ENCODE data around the gene UPK1B. TPM values are rescaled to one million over a fixed set of nuclear protein-coding genes. Genes with fewer than 3 reads are reported as not detected.
"Not testable (repeated sequence)": the region's sequence is repeated elsewhere in the genome, so short reads cannot be mapped to it uniquely, and the experiment has no call there.

Gene UPK1B
- total and polyA plus RNA-seq, 4 donors, result 0.08 to 0.23 (median 0.14) TPM

DNA sequence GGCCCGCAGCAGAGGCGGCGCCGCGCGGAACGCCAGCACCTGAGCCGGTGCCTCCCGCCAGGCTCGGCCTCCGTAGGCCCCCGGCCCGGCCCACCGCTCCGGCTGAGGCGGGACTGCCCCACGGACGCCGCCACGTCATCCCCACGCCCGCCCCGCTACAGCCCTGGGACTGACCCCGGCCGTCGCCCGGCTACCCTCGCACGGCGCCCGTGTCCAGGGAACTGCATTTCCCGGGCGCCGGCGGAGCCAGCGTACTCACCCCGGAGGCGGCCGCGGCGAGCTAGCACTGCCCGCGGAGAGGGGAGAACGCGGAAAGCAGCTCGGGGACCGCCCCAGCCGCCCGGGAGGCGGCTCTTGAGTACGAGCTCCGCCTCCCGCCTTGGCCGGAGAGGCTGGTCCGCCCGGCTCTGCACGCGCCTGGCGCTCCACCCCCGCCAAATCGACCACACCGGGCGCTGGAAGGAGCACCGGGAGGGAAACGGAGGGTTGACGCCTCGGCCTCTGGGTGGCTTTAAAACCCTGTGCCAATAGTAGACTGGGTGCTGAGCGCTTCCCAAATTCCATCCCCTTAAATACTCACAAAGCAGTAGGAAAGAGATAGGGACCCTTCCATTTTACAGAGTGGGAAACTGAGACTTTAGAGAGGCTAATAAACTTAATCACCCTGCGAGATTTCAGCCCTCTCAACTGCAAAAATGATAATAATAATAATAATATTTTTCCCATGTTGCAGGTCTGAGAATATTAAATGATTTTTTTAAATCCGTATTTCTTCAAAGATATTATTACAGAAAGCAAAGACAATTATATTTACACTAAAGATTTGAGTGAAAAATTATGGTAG is 67.4 kb downstream of the UPK1B start, which contains the start of gene B4GALT4:
B4GALT4 (minus strand) TSS at position 288 of the 844 bp plus-strand sequence. CDS start 10,779 bp downstream, outside the sequence.
- peaks cover 0 to 5% (median 2%) of the 10 kb centered on the region in 4 donors for H3K36me3 ChIP-seq (ENCODE audit: control insufficient read depth in 4 of 4, insufficient read depth in 3 of 4, low read depth in 1 of 4, low read length in 3 of 4)
- peak within 1 kb of the TSS; percentile 90 to 95 for H3K27ac ChIP-seq (ENCODE audit: low read depth in 1 of 2, low read length in 2 of 2)
- peak; percentile 84 for DNase-seq (ENCODE audit: low spot score)
- H3K27me3 ChIP-seq (ENCODE audit: control insufficient read depth in 4 of 4, insufficient read depth in 4 of 4, low read length in 3 of 4), result no peaks in the 10 kb centered on the region
- no peaks in the 10 kb centered on the region for H3K9me3 ChIP-seq (ENCODE audit: control insufficient read depth in 4 of 4, low read length in 3 of 4)
- H3K4me1 ChIP-seq (ENCODE audit: control insufficient read depth in 4 of 4, insufficient read depth in 4 of 4, low read length in 3 of 4), result peaks cover 2 to 22% (median 20%) of the 10 kb centered on the region in 4 donors
- H3K9ac ChIP-seq (ENCODE audit: low read depth in 1 of 2, low read length in 2 of 2), result peak within 1 kb of the TSS; percentile 77 to 84
- H3K4me3 ChIP-seq (ENCODE audit: low read depth in 1 of 3, low read length in 3 of 3), result peak within 1 kb of the TSS; percentile 87 to 99 (median 88)
- peak; percentile 88 for TF ChIP-seq TAF1 (conservative IDR thresholded peaks at IDR 0.05)
- TF ChIP-seq GABPA (IDR thresholded peaks at IDR 0.05 in 1 of 2, conservative IDR thresholded peaks at IDR 0.05 in 1 of 2), result no peak
- TF ChIP-seq SP1 (IDR thresholded peaks at IDR 0.05), result peak; percentile 18
- peak; percentile 41 for TF ChIP-seq MAX (IDR thresholded peaks at IDR 0.05)
- TF ChIP-seq REST (IDR thresholded peaks at IDR 0.05), result peak; percentile 75
- TF ChIP-seq EGR1 (IDR thresholded peaks at IDR 0.05; ENCODE audit: low read depth in 2 of 2), result peak; percentile 71 to 75
- no peak for TF ChIP-seq RXRA (IDR thresholded peaks at IDR 0.05)
- 2% methylated on average over 70 of the region's 70 CpGs for WGBS

DNA sequence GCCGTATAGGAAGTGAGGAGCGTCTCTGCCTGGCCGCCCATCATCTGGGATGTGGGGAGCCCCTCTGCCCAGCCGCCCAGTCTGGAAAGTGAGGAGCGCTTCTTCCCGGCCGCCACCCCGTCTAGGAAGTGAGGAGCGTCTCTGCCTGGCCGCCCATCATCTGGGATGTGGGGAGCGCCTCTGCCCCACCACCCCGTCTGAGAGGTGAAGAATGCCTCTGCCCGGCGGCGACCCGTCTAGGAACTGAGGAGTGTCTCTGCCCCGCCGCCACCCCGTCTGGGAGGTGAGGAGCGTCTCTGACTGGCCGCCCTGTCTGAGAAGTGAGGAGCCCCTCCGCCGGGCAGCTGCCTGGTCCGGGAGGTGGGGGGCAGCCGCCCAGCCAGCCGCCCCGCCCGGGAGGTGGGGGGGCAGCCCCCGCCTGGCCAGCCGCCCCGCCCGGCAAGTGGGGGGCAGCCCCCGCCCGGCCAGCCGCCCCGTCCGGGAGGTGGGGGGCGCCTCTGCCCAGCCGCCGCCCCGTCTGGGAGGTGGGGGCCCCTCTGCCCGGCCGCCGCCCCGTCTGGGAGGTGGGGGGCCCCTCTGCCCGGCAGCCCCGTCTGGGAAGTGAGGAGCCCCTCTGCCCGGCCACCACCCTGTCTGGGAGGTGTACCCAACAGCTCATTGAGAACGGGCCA is 69.1 kb downstream of the UPK1B start:
- not testable (repeated sequence) for H3K27me3 ChIP-seq (ENCODE audit: control insufficient read depth in 4 of 4, insufficient read depth in 4 of 4, low read length in 3 of 4); DNase-seq (ENCODE audit: low spot score); H3K27ac ChIP-seq (ENCODE audit: low read depth in 1 of 2, low read length in 2 of 2); H3K9me3 ChIP-seq (ENCODE audit: control insufficient read depth in 4 of 4, low read length in 3 of 4); H3K9ac ChIP-seq (ENCODE audit: low read depth in 1 of 2, low read length in 2 of 2); H3K4me3 ChIP-seq (ENCODE audit: low read depth in 1 of 3, low read length in 3 of 3); H3K36me3 ChIP-seq (ENCODE audit: control insufficient read depth in 4 of 4, insufficient read depth in 3 of 4, low read depth in 1 of 4, low read length in 3 of 4)
- peaks cover 2 to 22% (median 20%) of the 10 kb centered on the region in 4 donors for H3K4me1 ChIP-seq (ENCODE audit: control insufficient read depth in 4 of 4, insufficient read depth in 4 of 4, low read length in 3 of 4)
- 91% methylated on average over 49 of the region's 49 CpGs for WGBS

DNA sequence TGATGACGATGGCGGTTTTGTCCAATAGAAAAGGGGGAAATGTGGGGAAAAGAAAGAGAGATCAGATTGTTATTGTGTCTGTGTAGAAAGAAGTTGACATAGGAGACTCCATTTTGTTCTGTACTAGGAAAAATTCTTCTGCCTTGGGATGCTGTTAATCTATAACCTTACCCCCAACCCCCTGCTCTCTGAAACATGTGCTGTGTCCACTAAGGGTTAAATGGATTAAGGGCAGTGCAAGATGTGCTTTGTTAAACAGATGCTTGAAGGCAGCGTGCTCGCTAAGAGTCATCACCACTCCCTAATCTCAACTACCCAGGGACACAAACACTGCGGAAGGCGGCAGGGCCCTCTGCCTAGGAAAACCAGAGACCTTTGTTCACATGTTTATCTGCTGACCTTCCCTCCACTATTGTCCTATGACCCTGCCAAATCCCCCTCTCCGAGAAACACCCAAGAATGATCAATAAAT is 69.7 kb downstream of the UPK1B start:
- not testable (repeated sequence) for H3K9ac ChIP-seq (ENCODE audit: low read depth in 1 of 2, low read length in 2 of 2); H3K36me3 ChIP-seq (ENCODE audit: control insufficient read depth in 4 of 4, insufficient read depth in 3 of 4, low read depth in 1 of 4, low read length in 3 of 4); DNase-seq (ENCODE audit: low spot score); H3K27ac ChIP-seq (ENCODE audit: low read depth in 1 of 2, low read length in 2 of 2); H3K27me3 ChIP-seq (ENCODE audit: control insufficient read depth in 4 of 4, insufficient read depth in 4 of 4, low read length in 3 of 4); H3K4me3 ChIP-seq (ENCODE audit: low read depth in 1 of 3, low read length in 3 of 3); H3K9me3 ChIP-seq (ENCODE audit: control insufficient read depth in 4 of 4, low read length in 3 of 4)
- peaks cover 2 to 22% (median 20%) of the 10 kb centered on the region in 4 donors for H3K4me1 ChIP-seq (ENCODE audit: control insufficient read depth in 4 of 4, insufficient read depth in 4 of 4, low read length in 3 of 4)
- 66% methylated on average over 6 of the region's 7 CpGs for WGBS
